Panc1 (cell line): Measurements from ENCODE around the gene UTS2R. TPM values are rescaled to one million over a fixed set of nuclear protein-coding genes. Genes with fewer than 3 reads are reported as not detected.

ENCODE experiments used
- ATAC-seq: fragments of 200-7000 bp; cut with Tn5 transposase; 2 replicates; pipeline ENCODE4 v1.9.1; 2020; ENCODE audit warnings: mild to moderate bottlenecking, moderate library complexity
- BruUV-seq: library from RNA; stranded (reverse); fragments of 400-500 nt; replicated peaks from 2 replicates; lab custom pipeline; 2021; lab: Mats Ljungman, UMichigan
- CTCF ChIA-PET: fragments of 300-600 bp; sonication (Branson Sonifier 250); formaldehyde crosslinking; loops from one replicate; lab custom pipeline; 2022; ENCODE audit warnings: antibody characterized with exemption; lab: Charles Lee
- POLR2A ChIA-PET: fragments of 300-600 bp; sonication (Branson Sonifier 250); formaldehyde crosslinking; loops from one replicate; lab custom pipeline; 2022; ENCODE audit warnings: antibody characterized with exemption; lab: Charles Lee
- DNase-seq: peaks from one replicate; pipeline ENCODE4 v3.0.0-alpha.2; 2010; ENCODE audit warnings: low read depth, low spot score
- H3K27ac ChIP-seq: 2 replicates; pipeline ENCODE4 v1.5.1; 2011; ENCODE audit warnings: mild to moderate bottlenecking, low read length, inconsistent platforms
- H3K27me3 ChIP-seq: fragments of 200-500 bp; sonication (Bioruptor generic); 2 replicates; pipeline ENCODE4 v1.6.0; 2014; ENCODE audit warnings: low read length, inconsistent platforms; ENCODE audit not compliant: control insufficient read depth, insufficient read depth
- H3K36me3 ChIP-seq: fragments of 200-500 bp; sonication (Bioruptor generic); 2 replicates; pipeline ENCODE4 v1.5.1; 2014; ENCODE audit warnings: inconsistent platforms, mild to moderate bottlenecking, low read length, moderate library complexity; ENCODE audit not compliant: control insufficient read depth, insufficient read depth
- H3K4me1 ChIP-seq: 2 replicates; pipeline ENCODE4 v1.5.1; 2011; ENCODE audit warnings: inconsistent platforms, mild to moderate bottlenecking, low read length, moderate library complexity; ENCODE audit not compliant: control insufficient read depth, insufficient read depth
- H3K4me3 ChIP-seq, 2 experiments: 2 replicates each; pipeline ENCODE4 v1.5.1; 2011 to 2012; ENCODE audit warnings: low read depth in 2 of 2, low read length in 2 of 2, mild to moderate bottlenecking in 2 of 2, inconsistent platforms in 1 of 2, moderate library complexity in 1 of 2
- H3K9me3 ChIP-seq: fragments of 200-500 bp; sonication (Bioruptor generic); 2 replicates; pipeline ENCODE4 v1.5.1; 2014; ENCODE audit warnings: low read depth, mild to moderate bottlenecking, inconsistent platforms, low read length, moderate library complexity; ENCODE audit not compliant: control insufficient read depth, insufficient read depth
- CTCF ChIP-seq: fragments of 450-650 bp; IDR thresholded peaks from 2 replicates; pipeline ENCODE4 v1.5.1; 2017; ENCODE audit warnings: mild to moderate bottlenecking
- POLR2AphosphoS5 ChIP-seq: IDR thresholded peaks from 2 replicates; pipeline ENCODE4 v1.6.1; 2012; ENCODE audit warnings: mild to moderate bottlenecking, low read depth, low read length, moderate library complexity
- REST ChIP-seq, 2 experiments: IDR thresholded peaks; 2 replicates each; pipeline ENCODE4 v1.6.1; 2011 to 2012; ENCODE audit warnings: low read depth in 2 of 2, control low read depth in 1 of 2, low read length in 1 of 2, mild to moderate bottlenecking in 1 of 2, moderate library complexity in 1 of 2; ENCODE audit not compliant: insufficient read depth in 1 of 2
- SIN3A ChIP-seq: IDR thresholded peaks from 2 replicates; pipeline ENCODE4 v1.6.1; 2012; ENCODE audit warnings: low read depth, mild to moderate bottlenecking, low read length, moderate library complexity, borderline replicate concordance; ENCODE audit not compliant: insufficient read depth
- TCF7L2 ChIP-seq: IDR thresholded peaks from 2 replicates; pipeline ENCODE4 v1.6.1; 2011; ENCODE audit warnings: mild to moderate bottlenecking, low read depth, low read length, inconsistent platforms
- in situ Hi-C: cut with HindIII; loops from 2 replicates; pipeline ENCODE4 v1.10.0; 2016; ENCODE audit warnings: low sequenced_read_pairs, low pct_unique_long_range_greater_than_20kb
- intact Hi-C: fragments of 100-400 bp; cut with micrococcal nuclease; formaldehyde crosslinking; loops from one replicate; pipeline ENCODE4 v1.10.0; 2022; ENCODE audit not compliant: unreplicated experiment
- total RNA-seq: library from RNA; stranded (reverse); gene quantifications from one replicate; pipeline ENCODE4 v1.2.1, GENCODE V29; 2021; ENCODE audit not compliant: unreplicated experiment

Gene UTS2R
- total RNA-seq, 1 experiment from 2014 or later = 0.39 TPM

- H3K4me1 ChIP-seq = peaks cover 21% of the 10 kb centered on the region
- ChIA-PET CTCF (interaction anchor here (0.6 kb wide), 3 partner anchors 9 to 72 kb away, joined by 3 to 15 read pairs (median 3); no protein-coding TSS in a partner anchor), POLR2A (no interaction called here)
- H3K9me3 ChIP-seq = no peaks in the 10 kb centered on the region
- in situ Hi-C loops = no loop called here
- intact Hi-C loops = loop anchor here (5.0 kb wide), 1 partner anchor 80 kb away; no protein-coding TSS in a partner anchor
- BruUV-seq = no TSS peak
- H3K36me3 ChIP-seq = no peaks in the 10 kb centered on the region
- no peak overlapping the region for H3K27ac ChIP-seq
- ATAC-seq (peak; percentile 57), DNase-seq (no peak)
- TF ChIP-seq CTCF = no peak
- no peaks in the 10 kb centered on the region for H3K27me3 ChIP-seq
- no peak overlapping the region for H3K4me3 ChIP-seq
Observed at GRCh38 chr17:82322526-82323453, 48.8 kb upstream of the UTS2R start.

GRCh38 chr17:82323514-82324234 is 47.9 kb upstream of the UTS2R start:
- in situ Hi-C loops = no loop called here
- CTCF ChIA-PET = interaction anchor here (0.5 to 0.6 kb wide), 3 partner anchors 39 to 73 kb away, joined by 3 to 15 read pairs (median 7); no protein-coding TSS in a partner anchor

More at GRCh38 chr17:82323514-82324234, 47.9 kb upstream of the UTS2R start:
- Histone ChIP-seq H3K4me3 (no peak overlapping the region), H3K4me1 (peaks cover 28% of the 10 kb centered on the region), H3K9me3 (no peaks in the 10 kb centered on the region), H3K27ac (no peak overlapping the region), H3K27me3 (no peaks in the 10 kb centered on the region), H3K36me3 (no peaks in the 10 kb centered on the region)
- TF ChIP-seq TCF7L2 (no peak), SIN3A (no peak), CTCF (no peak), POLR2AphosphoS5 (no peak), REST (IDR thresholded peaks at IDR 0.05; ENCODE audit: insufficient read depth in 1 of 2, low read depth in 2 of 2, low read length in 1 of 2) (no peak)
- no peak for DNase-seq
- POLR2A ChIA-PET = no interaction called here
- intact Hi-C loops = loop anchor here (5.0 kb wide), 1 partner anchor 81 kb away; no protein-coding TSS in a partner anchor
- no TSS peak for BruUV-seq
- ATAC-seq = no peak
